Activated naive CD4-positive, alpha-beta T cell treated with anti-CD3 and anti-CD28 coated beads for 36 hours (primary cell): ENCODE measurements around the gene ERCC4. TPM values are rescaled to one million over a fixed set of nuclear protein-coding genes. Genes with fewer than 3 reads are reported as not detected.

Source experiments
- CTCF ChIA-PET: fragments of 350-600 bp; sonication (Branson Sonifier 250); formaldehyde crosslinking; loops from one replicate; lab custom pipeline; 2021; ENCODE audit warnings: antibody characterized with exemption; lab: Charles Lee
- DNase-seq: peaks from one replicate; pipeline ENCODE4 v3.0.0-alpha.2; 2020
- H3K27ac Mint-ChIP-seq: one replicate; pipeline ENCODE4 v1.8.0; 2021; ENCODE audit warnings: mild to moderate bottlenecking, mixed read lengths
- H3K27me3 Mint-ChIP-seq: one replicate; pipeline ENCODE4 v1.8.0; 2021; ENCODE audit warnings: low read depth, mixed read lengths
- H3K36me3 Mint-ChIP-seq: one replicate; pipeline ENCODE4 v1.8.0; 2021; ENCODE audit warnings: low read depth, mixed read lengths
- H3K4me1 Mint-ChIP-seq: one replicate; pipeline ENCODE4 v1.8.0; 2021; ENCODE audit warnings: low read depth, mixed read lengths
- H3K4me3 Mint-ChIP-seq: one replicate; pipeline ENCODE4 v1.8.0; 2021; ENCODE audit warnings: mild to moderate bottlenecking, moderate library complexity, mixed read lengths
- H3K9me3 Mint-ChIP-seq: one replicate; pipeline ENCODE4 v1.8.0; 2021; ENCODE audit warnings: mixed read lengths
- intact Hi-C: fragments of 100-400 bp; cut with micrococcal nuclease; formaldehyde crosslinking; loops from one replicate; pipeline ENCODE4 v1.15.1; 2023
- total RNA-seq, 2 experiments: library from RNA; stranded (reverse); gene quantifications; one replicate each; pipeline ENCODE4 v1.2.3, GENCODE V29; 2021

Gene ERCC4
- total RNA-seq, 2 experiments from 2014 or later: 10.3 to 10.7 TPM

GRCh38 chr16:13982451-13982850, 62.5 kb downstream of the ERCC4 start:
- CTCF ChIA-PET: no interaction called here
- Mint-ChIP-seq H3K4me1 (no peaks in the 10 kb centered on the region), H3K36me3 (no peaks in the 10 kb centered on the region), H3K27ac (no peak overlapping the region), H3K4me3 (no peak overlapping the region), H3K9me3 (peaks cover 7% of the 10 kb centered on the region), H3K27me3 (no peaks in the 10 kb centered on the region)
- no peak for DNase-seq
- intact Hi-C loops: no loop called here

- Mint-ChIP-seq H3K4me3 (no peak overlapping the region), H3K27me3 (no peaks in the 10 kb centered on the region), H3K36me3 (no peaks in the 10 kb centered on the region), H3K9me3 (peaks cover 7% of the 10 kb centered on the region), H3K4me1 (no peaks in the 10 kb centered on the region), H3K27ac (no peak overlapping the region)
- intact Hi-C loops: no loop called here
- DNase-seq: no peak
- CTCF ChIA-PET: no interaction called here
Observed at GRCh38 chr16:13983625-13984024, 63.7 kb downstream of the ERCC4 start.

- no peak for DNase-seq
- no peak overlapping the region for H3K4me3 Mint-ChIP-seq
- intact Hi-C loops: no loop called here
Observed at GRCh38 chr16:13984794-13985193, 64.8 kb downstream of the ERCC4 start.

GRCh38 chr16:13988038-13988437, 68.1 kb downstream of the ERCC4 start:
- DNase-seq: no peak
- CTCF ChIA-PET: interaction anchor here (0.6 kb wide), 1 partner anchor 52 kb away, joined by 5 read pairs; no protein-coding TSS in a partner anchor
- H3K27ac Mint-ChIP-seq: no peak overlapping the region
- H3K4me3 Mint-ChIP-seq: no peak overlapping the region
- no peaks in the 10 kb centered on the region for H3K9me3 Mint-ChIP-seq
- H3K4me1 Mint-ChIP-seq: no peaks in the 10 kb centered on the region
- no peaks in the 10 kb centered on the region for H3K27me3 Mint-ChIP-seq
- no peaks in the 10 kb centered on the region for H3K36me3 Mint-ChIP-seq
- intact Hi-C loops: no loop called here

More at GRCh38 chr16:13984794-13985193, 64.8 kb downstream of the ERCC4 start:
- Mint-ChIP-seq H3K9me3 (peaks cover 6% of the 10 kb centered on the region), H3K36me3 (no peaks in the 10 kb centered on the region), H3K27ac (no peak overlapping the region), H3K4me1 (no peaks in the 10 kb centered on the region), H3K27me3 (no peaks in the 10 kb centered on the region)
- CTCF ChIA-PET: no interaction called here

GRCh38 chr16:13992322-13992721, 72.4 kb downstream of the ERCC4 start:
- Mint-ChIP-seq H3K27me3 (no peaks in the 10 kb centered on the region), H3K36me3 (no peaks in the 10 kb centered on the region), H3K9me3 (no peaks in the 10 kb centered on the region), H3K4me3 (no peak overlapping the region), H3K27ac (no peak overlapping the region), H3K4me1 (no peaks in the 10 kb centered on the region)
- CTCF ChIA-PET: interaction anchor here (0.7 kb wide), 1 partner anchor 228 kb away, joined by 4 read pairs; no protein-coding TSS in a partner anchor
- no peak for DNase-seq
- intact Hi-C loops: no loop called here

GRCh38 chr16:13992976-13993375, 73.0 kb downstream of the ERCC4 start:
- CTCF ChIA-PET: no interaction called here
- intact Hi-C loops: no loop called here

GRCh38 chr16:13994239-13995106, 74.5 kb downstream of the ERCC4 start:
- CTCF ChIA-PET: interaction anchor here (0.6 kb wide), 1 partner anchor 75 kb away, joined by 3 read pairs; the partner anchor contains the start of gene ERCC4
- peaks cover 5% of the 10 kb centered on the region for H3K4me1 Mint-ChIP-seq
- no peak for DNase-seq
- no peaks in the 10 kb centered on the region for H3K27me3 Mint-ChIP-seq
- no peaks in the 10 kb centered on the region for H3K36me3 Mint-ChIP-seq
- no peaks in the 10 kb centered on the region for H3K9me3 Mint-ChIP-seq
- no peak overlapping the region for H3K4me3 Mint-ChIP-seq
- intact Hi-C loops: no loop called here
- H3K27ac Mint-ChIP-seq: no peak overlapping the region

More at GRCh38 chr16:13992976-13993375, 73.0 kb downstream of the ERCC4 start:
- Mint-ChIP-seq H3K4me1 (peaks cover 3% of the 10 kb centered on the region), H3K27ac (no peak overlapping the region), H3K27me3 (no peaks in the 10 kb centered on the region), H3K36me3 (no peaks in the 10 kb centered on the region), H3K9me3 (no peaks in the 10 kb centered on the region), H3K4me3 (no peak overlapping the region)
- DNase-seq: no peak

GRCh38 chr16:13995194-13995593, 75.2 kb downstream of the ERCC4 start:
- Mint-ChIP-seq H3K27ac (no peak overlapping the region), H3K9me3 (no peaks in the 10 kb centered on the region), H3K36me3 (no peaks in the 10 kb centered on the region), H3K4me3 (no peak overlapping the region), H3K4me1 (peaks cover 5% of the 10 kb centered on the region), H3K27me3 (no peaks in the 10 kb centered on the region)
- CTCF ChIA-PET: interaction anchor here (0.6 kb wide), 1 partner anchor 75 kb away, joined by 3 read pairs; the partner anchor contains the start of gene ERCC4
- intact Hi-C loops: no loop called here
- DNase-seq: no peak

GRCh38 chr16:13996778-13997288, 76.9 kb downstream of the ERCC4 start:
- H3K36me3 Mint-ChIP-seq: no peaks in the 10 kb centered on the region
- no peaks in the 10 kb centered on the region for H3K9me3 Mint-ChIP-seq
- intact Hi-C loops: no loop called here
- H3K27ac Mint-ChIP-seq: no peak overlapping the region
- CTCF ChIA-PET: interaction anchor here (0.7 kb wide), 1 partner anchor 252 kb away, joined by 4 read pairs; no protein-coding TSS in a partner anchor
- no peak overlapping the region for H3K4me3 Mint-ChIP-seq
- H3K4me1 Mint-ChIP-seq: peaks cover 5% of the 10 kb centered on the region
- no peak for DNase-seq
- peaks cover 7% of the 10 kb centered on the region for H3K27me3 Mint-ChIP-seq

- no peak overlapping the region for H3K4me3 Mint-ChIP-seq
- DNase-seq: no peak
- CTCF ChIA-PET: interaction anchor here (0.6 to 0.7 kb wide), 2 partner anchors 252 to 256 kb away, joined by 3 to 4 read pairs; no protein-coding TSS in a partner anchor
- no peak overlapping the region for H3K27ac Mint-ChIP-seq
- no peaks in the 10 kb centered on the region for H3K9me3 Mint-ChIP-seq
- no peaks in the 10 kb centered on the region for H3K36me3 Mint-ChIP-seq
- peaks cover 5% of the 10 kb centered on the region for H3K4me1 Mint-ChIP-seq
- peaks cover 13% of the 10 kb centered on the region for H3K27me3 Mint-ChIP-seq
- intact Hi-C loops: no loop called here
Observed at GRCh38 chr16:13997526-13997925, 77.6 kb downstream of the ERCC4 start.

- H3K36me3 Mint-ChIP-seq: no peaks in the 10 kb centered on the region
- CTCF ChIA-PET: no interaction called here
- peak; percentile 31 for DNase-seq
- H3K27me3 Mint-ChIP-seq: peaks cover 15% of the 10 kb centered on the region
- intact Hi-C loops: no loop called here
- peaks cover 8% of the 10 kb centered on the region for H3K4me1 Mint-ChIP-seq
- no peak overlapping the region for H3K27ac Mint-ChIP-seq
- H3K9me3 Mint-ChIP-seq: no peaks in the 10 kb centered on the region
- no peak overlapping the region for H3K4me3 Mint-ChIP-seq
Observed at GRCh38 chr16:13997933-13998332, 78.0 kb downstream of the ERCC4 start.

GRCh38 chr16:13999071-13999894, 79.3 kb downstream of the ERCC4 start:
- no peak for DNase-seq
- H3K36me3 Mint-ChIP-seq: no peaks in the 10 kb centered on the region
- intact Hi-C loops: no loop called here
- H3K4me3 Mint-ChIP-seq: no peak overlapping the region
- peaks cover 12% of the 10 kb centered on the region for H3K4me1 Mint-ChIP-seq
- H3K27ac Mint-ChIP-seq: no peak overlapping the region
- no peaks in the 10 kb centered on the region for H3K9me3 Mint-ChIP-seq
- CTCF ChIA-PET: no interaction called here
- H3K27me3 Mint-ChIP-seq: peaks cover 19% of the 10 kb centered on the region
